GM21381 (cell line): ENCODE measurements around the gene TRPC4AP.
"Not testable (repeated sequence)": the region's sequence is repeated elsewhere in the genome, so short reads cannot be mapped to it uniquely, and the experiment has no call there.

Experiments used
- ATAC-seq: cut with Tn5 transposase; IDR thresholded peaks from one replicate; pipeline ENCODE4 v1.9.1; 2021; ENCODE audit warnings: mild to moderate bottlenecking, moderate library complexity; ENCODE audit not compliant: unreplicated experiment

TRPC4AP gene

DNA sequence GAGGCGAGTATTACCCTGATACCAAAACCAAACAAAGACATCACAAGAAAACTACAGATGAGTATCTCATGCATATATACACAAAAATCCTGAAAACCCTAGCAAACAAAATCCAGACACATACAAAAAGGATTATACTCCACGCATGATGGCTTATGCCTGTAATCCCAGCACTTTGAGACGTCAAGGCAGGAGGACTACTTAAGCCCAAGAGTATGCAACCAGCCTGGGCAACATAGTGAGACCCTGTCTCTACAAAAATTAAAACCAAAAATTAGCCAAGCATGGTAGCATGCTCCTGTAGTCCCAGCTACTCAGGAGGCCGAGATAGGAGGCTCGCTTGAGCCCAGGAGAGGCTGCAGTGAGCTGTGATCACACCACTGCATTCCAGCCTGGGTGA, 32.4 kb downstream of the TRPC4AP start:
- ATAC-seq = no peak

DNA sequence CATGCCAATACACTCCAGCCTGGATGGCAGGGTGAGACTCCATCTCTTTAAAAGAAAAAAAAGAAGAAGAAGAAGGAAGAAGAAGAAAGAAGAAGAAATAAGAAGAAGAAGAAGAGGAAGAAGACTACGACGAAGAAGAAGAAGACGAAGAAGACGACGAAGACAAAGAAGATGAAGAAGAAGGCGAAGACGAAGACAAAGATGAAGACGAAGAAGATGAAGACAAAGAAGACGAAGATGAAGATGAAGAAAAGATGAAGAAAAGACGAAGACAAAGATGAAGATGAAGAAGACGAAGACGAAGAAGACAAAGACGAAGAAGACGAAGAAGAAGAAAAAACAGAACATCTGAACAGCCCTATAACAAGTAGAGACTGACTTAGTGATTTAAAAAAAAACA, 33.0 kb downstream of the TRPC4AP start:
- no peak for ATAC-seq

DNA sequence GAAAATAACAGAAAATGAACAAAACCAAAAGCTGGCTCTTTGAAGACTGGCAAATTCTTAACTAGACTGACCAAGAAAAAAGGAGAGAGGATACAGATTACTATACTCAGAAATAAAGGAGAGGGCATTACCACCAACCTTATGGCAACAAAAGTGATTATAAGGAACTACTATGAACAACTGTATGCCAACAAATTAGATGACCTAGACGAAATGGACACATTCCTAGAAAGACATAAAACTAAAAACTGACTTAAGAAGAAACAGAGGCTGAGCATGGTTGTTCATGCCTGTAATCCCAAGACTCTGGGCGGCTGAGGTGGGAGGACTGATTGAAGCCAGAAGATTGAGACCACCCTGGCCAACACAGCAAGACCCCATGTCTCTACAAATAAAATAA, 33.5 kb downstream of the TRPC4AP start:
- no peak for ATAC-seq

DNA sequence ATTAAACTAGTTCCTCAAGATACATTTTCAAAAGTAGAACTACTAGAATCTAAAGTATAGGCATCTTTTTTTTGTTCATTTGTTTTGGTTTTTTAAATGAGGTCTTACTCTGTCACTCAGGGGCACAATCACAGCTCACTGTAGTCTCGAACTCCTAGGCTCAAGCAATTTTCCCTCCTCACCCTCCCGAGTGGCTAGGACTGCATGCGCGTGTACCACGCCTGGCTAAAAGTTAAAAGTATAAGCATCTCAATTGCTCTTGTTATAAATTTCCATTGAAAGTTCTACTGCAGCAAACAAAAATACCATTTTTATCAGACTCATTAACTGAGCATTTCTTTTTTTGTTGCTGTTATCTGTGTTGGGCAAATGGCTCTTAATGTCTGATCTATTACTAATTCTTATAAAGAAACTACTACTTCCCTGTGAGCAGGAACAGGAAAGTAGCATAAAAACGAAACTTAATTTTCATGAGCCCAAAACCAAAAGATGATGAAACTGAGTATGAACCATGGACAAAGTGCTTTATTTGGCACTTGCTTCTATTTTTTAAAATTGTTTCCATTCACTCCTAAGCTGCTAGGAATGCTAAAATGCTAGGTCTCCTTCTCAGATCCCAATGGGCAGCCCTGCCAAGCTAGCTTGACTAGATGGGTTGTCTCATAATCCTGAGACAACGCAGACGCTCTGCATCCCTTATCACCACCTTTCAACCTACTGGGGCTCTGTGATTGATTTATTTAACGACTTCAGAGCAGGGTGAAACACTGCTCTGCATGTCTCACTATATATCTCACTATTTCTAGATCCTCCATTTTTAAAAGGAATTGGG, 36.9 kb downstream of the TRPC4AP start:
- ATAC-seq = peak; percentile 54

DNA sequence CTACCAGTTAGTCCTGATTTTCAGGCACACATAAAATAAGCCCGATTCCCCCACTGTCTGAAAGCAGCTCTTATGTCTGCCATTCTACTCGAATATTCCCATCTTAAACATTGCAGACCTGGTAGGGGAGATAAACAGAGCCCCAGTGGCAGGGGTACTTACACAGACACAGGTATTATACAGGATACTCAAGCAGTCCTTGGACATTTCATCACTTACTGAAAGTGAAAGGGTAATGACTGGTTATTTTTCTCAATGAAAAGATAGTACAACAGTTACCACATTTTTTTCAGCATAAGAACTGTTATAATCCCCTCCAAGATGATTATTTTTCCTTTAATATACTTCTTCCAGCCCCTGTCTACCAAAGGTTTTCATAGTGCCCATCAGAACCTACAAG, 37.8 kb downstream of the TRPC4AP start:
- ATAC-seq = no peak

DNA sequence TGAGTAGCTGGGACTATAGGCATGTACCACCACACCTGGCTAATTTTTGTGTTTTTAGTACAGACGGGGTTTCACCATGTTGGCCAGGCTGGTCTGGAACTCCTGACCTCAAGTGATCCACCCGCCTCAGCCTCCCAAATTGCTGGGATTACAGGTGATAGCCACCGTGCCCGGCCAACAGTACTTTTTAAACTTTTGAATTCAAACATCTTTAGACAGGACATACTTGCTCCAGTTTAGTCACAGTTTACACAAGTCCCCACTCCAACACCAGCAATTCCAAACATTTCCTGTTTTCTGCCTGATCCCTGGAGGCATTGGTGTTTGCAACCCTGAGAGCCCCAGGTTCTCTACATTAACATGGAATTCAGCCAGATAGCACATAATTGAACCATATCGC, 40.0 kb downstream of the TRPC4AP start:
- ATAC-seq = not testable (repeated sequence)

DNA sequence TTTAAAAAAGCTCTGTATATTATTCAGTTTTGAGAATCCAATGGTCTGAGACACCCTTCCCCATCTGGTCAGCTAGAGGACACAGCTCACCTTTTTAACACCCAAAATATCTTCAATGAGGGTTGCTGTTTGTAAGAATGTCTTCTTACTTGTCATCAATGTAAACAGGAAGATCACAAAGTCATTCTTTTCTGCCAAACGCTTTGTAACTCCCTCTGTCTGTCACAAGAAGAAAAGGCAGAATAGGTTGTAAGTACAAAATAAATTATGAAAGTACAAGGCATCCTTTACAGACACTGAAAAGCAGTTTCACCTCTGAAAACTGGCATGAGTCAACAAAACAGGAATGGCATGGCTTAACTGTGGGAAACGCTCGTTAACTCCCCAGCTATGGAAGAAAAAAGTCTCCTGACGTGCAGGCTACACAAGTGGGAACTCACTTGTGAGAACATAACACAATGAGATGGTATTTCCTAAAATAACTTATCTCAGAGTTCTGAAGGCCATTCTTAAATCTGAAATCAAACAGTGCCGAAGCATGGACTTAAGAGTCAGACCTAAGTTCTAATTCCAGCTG, 42.7 kb downstream of the TRPC4AP start:
- no peak for ATAC-seq

- ATAC-seq = no peak
Observed at GRCh38 chr20:35048739-35049138, 43.9 kb downstream of the TRPC4AP start.

DNA sequence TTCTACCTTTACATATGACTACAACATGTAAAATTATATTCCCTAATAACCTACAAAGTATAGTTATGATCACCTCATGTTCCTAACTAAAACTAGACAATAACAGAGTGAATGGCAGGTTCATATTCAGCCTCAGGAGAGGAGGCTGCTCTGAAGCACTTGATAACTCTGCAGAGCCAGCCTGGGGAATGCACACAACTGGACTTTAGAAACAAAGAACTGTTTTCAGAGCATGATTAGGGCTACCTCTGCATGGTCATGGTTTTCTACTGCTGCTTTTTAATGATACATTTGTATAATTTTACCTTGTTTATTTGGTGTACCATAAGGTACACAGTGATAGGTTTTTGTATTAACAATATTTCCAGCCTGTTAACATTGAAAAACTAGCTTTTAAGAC, 50.3 kb downstream of the TRPC4AP start:
- no peak for ATAC-seq

GRCh38 chr20:35040646-35041045, 52.0 kb downstream of the TRPC4AP start:
- no peak for ATAC-seq

GRCh38 chr20:35039846-35040489, 52.6 kb downstream of the TRPC4AP start:
- ATAC-seq = no peak

DNA sequence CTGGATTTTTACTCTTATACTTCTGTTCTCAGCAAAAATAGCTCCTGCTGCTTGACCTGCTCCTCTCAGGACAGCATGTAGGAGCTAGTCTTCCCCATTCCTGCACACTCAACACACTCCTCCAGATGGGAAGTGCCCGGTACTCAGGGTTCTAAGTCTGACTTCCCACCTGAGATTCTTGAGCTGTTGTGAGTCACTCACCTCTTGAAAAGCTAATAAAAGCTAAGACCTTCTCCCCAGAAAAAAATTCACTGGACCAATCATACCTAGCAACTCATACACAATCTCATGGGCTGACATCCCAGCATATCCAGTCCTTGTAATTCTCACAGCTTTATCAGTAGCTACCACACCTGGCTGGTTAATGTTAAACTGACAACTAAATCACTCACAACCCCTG, 53.5 kb downstream of the TRPC4AP start:
- no peak for ATAC-seq

GRCh38 chr20:35034145-35034544, 58.5 kb downstream of the TRPC4AP start:
- ATAC-seq = no peak

- no peak for ATAC-seq
Observed at GRCh38 chr20:35030136-35030535, 62.5 kb downstream of the TRPC4AP start.

DNA sequence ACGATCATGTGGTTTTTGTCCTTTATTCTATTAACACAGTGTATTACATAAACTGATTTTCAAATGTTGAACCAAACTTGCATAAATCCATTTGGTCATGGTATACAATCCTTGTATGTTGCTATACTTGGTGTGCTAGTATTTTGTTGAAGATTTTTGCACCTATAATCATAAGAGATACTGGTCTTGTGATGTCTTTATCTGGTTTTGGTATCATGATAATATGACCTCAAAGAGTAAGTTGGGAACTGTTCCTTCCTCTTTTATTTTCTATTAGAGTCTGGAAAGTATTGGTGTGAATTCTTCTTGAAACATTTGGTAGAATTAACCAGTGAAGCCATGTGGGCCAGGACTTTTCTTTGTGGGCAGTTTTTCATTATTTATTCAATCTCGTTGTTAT, 65.3 kb downstream of the TRPC4AP start:
- no peak for ATAC-seq

DNA sequence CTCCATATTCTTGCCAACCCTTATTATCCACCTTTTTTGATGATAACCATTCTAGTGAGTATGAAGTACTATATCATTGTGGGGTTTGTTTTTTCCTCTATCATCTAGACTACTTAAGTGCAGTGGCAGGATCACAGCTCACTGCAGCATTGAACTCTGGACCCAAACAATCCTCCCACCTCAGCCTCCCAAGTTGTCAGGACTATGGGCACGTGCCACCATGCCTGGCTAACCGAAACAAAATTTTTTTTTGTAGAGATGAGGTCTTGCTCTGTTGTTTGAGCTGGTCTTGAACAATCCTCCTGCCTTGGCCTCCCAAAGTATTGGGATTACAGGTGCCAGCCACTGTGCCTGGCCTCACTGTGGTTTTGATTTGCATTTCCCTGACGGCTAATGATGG, 67.5 kb downstream of the TRPC4AP start:
- ATAC-seq = no peak

DNA sequence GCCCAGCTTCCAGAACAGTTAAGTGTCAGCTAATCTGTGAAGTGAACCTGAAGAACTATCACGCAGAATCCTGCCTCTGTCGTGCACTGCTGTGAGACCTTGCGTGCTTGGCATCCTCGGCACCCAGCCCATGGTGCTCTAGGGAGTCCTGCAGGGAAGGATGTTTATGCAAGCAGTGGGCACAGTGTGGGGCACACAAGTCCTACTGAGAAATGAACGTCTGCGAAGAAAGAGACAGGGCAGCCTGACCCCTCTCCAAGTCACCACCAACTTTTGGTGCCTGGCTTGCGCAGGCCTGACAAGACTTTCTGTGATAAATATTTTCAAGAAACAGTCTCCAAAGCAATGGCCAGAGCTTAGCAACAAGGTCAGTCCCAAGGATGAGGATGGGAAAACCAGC, 69.0 kb downstream of the TRPC4AP start:
- ATAC-seq = no peak

GRCh38 chr20:35021831-35022230, 70.8 kb downstream of the TRPC4AP start:
- no peak for ATAC-seq

DNA sequence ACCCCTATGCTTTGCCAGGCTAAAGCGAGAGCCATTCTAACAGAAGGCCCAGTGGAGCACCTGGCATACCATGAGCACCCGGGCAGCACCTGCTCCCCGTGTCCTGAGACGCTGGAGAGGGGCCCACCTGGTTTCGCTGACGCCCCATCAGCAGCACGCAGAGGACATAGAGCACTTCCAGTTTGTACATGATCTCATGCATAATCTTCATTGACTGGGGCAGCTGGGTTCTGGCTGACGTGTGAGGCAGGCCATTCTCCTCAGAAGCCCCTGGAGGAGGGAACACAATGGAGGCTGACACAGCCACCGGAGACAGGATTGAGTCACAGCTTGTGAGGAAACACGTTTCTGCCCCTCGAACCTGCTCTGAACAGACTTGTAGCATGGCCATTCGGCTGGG, 71.5 kb downstream of the TRPC4AP start:
- no peak for ATAC-seq

DNA sequence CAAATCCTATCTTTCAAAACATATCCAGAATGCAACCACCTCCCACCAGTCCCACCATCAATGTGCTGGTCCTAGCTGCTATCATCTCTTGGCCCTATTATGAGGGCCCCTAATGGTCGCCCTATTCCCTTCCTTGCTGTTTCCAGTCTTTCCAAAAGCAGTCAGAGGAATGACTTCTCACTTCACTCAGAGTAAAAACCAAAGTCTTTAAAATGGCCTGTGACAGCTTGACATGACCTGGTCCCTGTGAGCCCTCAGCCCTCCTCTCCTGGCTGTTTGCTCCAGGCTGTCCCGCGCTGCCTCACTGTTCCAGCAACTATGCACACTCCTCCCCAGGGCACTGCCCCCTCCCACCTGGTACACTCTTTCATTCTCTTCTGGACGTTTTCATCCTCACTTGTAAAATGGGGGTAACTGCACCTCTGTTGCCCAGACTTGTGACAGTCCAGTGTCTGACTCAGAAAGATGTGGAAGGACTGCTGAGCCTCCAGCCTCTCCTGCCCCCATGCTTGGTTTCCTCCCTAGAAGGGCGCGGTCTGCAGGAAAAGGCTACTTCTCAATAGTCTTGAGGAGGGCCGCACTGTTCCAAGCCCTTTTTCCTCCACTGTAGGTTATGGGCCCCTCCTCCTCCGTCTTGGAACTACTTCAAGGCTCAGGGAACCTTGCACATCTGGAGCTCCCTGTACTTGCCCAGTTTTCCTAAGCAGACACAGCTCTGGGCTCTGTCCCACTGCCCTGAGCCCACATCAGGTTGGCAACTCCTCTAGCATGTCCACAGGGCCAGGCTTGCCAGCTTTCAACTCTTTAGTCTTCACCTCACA, 72.3 kb downstream of the TRPC4AP start:
- no peak for ATAC-seq

DNA sequence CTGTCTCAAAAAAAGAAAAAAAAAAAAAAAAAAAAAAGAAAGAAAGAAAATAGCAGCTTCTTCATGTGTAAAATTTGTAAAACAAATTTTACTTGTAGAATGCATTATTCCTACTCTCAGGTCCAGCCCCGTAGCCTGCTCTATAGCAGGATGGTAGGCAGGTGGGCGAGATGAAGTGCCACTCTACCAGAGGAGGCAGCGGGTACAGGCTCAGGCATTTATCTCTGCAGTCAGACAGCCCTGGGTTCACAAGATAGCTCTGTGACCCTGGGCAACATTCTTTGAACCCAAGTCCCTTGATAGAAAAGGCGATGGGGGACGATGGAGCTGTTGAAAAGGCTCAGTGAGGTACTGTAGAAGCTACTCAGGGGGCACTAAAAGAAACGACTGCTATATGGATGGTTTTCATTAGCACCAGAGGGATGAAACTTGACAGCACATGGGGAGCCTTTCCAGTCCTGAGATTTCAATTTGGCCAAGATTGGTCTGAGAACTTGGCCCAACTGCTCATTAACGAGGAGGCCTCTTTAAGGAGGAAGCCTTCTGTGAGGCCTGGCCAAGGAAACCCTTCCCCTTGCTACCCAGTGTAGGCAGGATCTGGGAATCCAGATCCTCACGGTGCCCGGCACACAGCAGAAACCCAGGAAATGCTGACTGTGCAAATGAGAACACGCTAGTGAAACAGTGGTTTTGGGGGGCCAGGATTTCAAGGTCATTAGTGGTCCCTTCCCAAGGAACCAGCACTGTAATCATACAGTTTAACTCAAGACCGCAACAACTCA, 73.8 kb downstream of the TRPC4AP start:
- ATAC-seq = no peak
